HepG2 (cell line): Measurements from ENCODE around the gene ZNF189. TPM values are rescaled to one million over a fixed set of nuclear protein-coding genes. Genes with fewer than 3 reads are reported as not detected.

Experiments used
- AHR ChIP-seq: IDR thresholded peaks from 2 replicates; pipeline ENCODE4 v1.6.1; 2018; ENCODE audit warnings: missing genetic modification reagents, missing compliant biosample characterization
- ARID2 ChIP-seq: sonication (generic); formaldehyde crosslinking; IDR thresholded peaks from 2 replicates; pipeline ENCODE4 v1.8.1; 2022; ENCODE audit warnings: mild to moderate bottlenecking, missing genetic modification reagents, borderline replicate concordance
- ERF ChIP-seq: IDR thresholded peaks from 2 replicates; pipeline ENCODE4 v1.6.1; 2018; ENCODE audit warnings: missing biosample characterization, missing genetic modification reagents
- HNRNPUL1 ChIP-seq: fragments of 200-400 bp; formaldehyde crosslinking; IDR thresholded peaks from 2 replicates; pipeline ENCODE4 v1.6.1; 2017; ENCODE audit warnings: low read depth, mild to moderate bottlenecking, low read length, moderate library complexity
- KLF6 ChIP-seq: IDR thresholded peaks from 2 replicates; pipeline ENCODE4 v1.8.0; 2016; ENCODE audit warnings: missing biosample characterization, missing genetic modification reagents
- MBD4 ChIP-seq: IDR thresholded peaks from 2 replicates; pipeline ENCODE4 v1.6.1; 2012; ENCODE audit warnings: low read length, inconsistent platforms, borderline replicate concordance
- MIER3 ChIP-seq: IDR thresholded peaks from 2 replicates; pipeline ENCODE4 v1.6.1; 2016; ENCODE audit warnings: missing compliant biosample characterization, borderline replicate concordance
- POLR2G ChIP-seq: fragments of 200-400 bp; formaldehyde crosslinking; IDR thresholded peaks from 2 replicates; pipeline ENCODE4 v1.6.1; 2018; ENCODE audit warnings: mild to moderate bottlenecking, low read depth, low read length, moderate library complexity
- SP2 ChIP-seq: sonication (generic); formaldehyde crosslinking; IDR thresholded peaks from 2 replicates; pipeline ENCODE4 v1.5.1; 2020; ENCODE audit warnings: mild to moderate bottlenecking, missing genetic modification reagents
- ZC3H4 ChIP-seq: sonication (generic); formaldehyde crosslinking; IDR thresholded peaks from 2 replicates; pipeline ENCODE4 v1.4.0; 2020; ENCODE audit warnings: missing genetic modification reagents, borderline replicate concordance
- ZFP82 ChIP-seq: sonication (generic); formaldehyde crosslinking; IDR thresholded peaks from 2 replicates; pipeline ENCODE4 v1.5.1; 2020; ENCODE audit warnings: mild to moderate bottlenecking, missing genetic modification reagents, borderline replicate concordance
- ZNF782 ChIP-seq: sonication (generic); formaldehyde crosslinking; IDR thresholded peaks from 2 replicates; pipeline ENCODE4 v1.4.0; 2020; ENCODE audit warnings: missing genetic modification reagents, mild to moderate bottlenecking, borderline replicate concordance
- ZNF850 ChIP-seq: sonication (generic); formaldehyde crosslinking; conservative IDR thresholded peaks from 2 replicates; pipeline ENCODE4 v1.9.0; 2021; ENCODE audit warnings: mild to moderate bottlenecking, missing genetic modification reagents
- polyA plus RNA-seq, 8 experiments: library from polyadenylated mRNA; depleted of rRNA in 3 of 8; stranded (reverse) in 7 of 8; unstranded in 1 of 8; fragments of >200 nt; fragmentation: Illumina TruSeq in 4 of 8; extraction: Trizol in 4 of 8; gene quantifications; 2 replicates each; pipeline versions ENCODE4 v1.2.1 to v1.2.3, GENCODE V29; 2011 to 2016; ENCODE audit warnings: low read depth in 4 of 8, missing spikeins in 1 of 8, mixed read lengths in 1 of 8; ENCODE audit not compliant: insufficient read depth in 1 of 8
- total RNA-seq, 5 experiments: library from RNA; depleted of rRNA; stranded (reverse); fragments of >200 nt; fragmentation: Illumina TruSeq; extraction: Trizol; gene quantifications; 2 replicates each; pipeline ENCODE4 v1.2.3, GENCODE V29; 2016; ENCODE audit warnings: low read depth in 1 of 5
- TF ChIP-seq, protein P1 (sequence below): sonication (generic); formaldehyde crosslinking; IDR thresholded peaks from one replicate; pipeline ENCODE4 v1.5.1; 2020; ENCODE audit warnings: mild to moderate bottlenecking, missing genetic modification reagents; ENCODE audit errors: not compliant biosample characterization
- TF ChIP-seq, protein P2 (sequence below): sonication (generic); formaldehyde crosslinking; IDR thresholded peaks from 2 replicates; pipeline ENCODE4 v1.8.1; 2022; ENCODE audit warnings: mild to moderate bottlenecking, missing genetic modification reagents
- TF ChIP-seq, protein P3 (sequence below): sonication (generic); formaldehyde crosslinking; IDR thresholded peaks from 2 replicates; pipeline ENCODE4 v1.5.0; 2020; ENCODE audit warnings: missing genetic modification reagents, mild to moderate bottlenecking, borderline replicate concordance

The ZNF189 gene
- total and polyA plus RNA-seq, 2 of the 13 experiments (the other 11 are each of a cell fraction or from before 2014, with no cell fraction given) = 8.4 to 50.0 TPM

DNA sequence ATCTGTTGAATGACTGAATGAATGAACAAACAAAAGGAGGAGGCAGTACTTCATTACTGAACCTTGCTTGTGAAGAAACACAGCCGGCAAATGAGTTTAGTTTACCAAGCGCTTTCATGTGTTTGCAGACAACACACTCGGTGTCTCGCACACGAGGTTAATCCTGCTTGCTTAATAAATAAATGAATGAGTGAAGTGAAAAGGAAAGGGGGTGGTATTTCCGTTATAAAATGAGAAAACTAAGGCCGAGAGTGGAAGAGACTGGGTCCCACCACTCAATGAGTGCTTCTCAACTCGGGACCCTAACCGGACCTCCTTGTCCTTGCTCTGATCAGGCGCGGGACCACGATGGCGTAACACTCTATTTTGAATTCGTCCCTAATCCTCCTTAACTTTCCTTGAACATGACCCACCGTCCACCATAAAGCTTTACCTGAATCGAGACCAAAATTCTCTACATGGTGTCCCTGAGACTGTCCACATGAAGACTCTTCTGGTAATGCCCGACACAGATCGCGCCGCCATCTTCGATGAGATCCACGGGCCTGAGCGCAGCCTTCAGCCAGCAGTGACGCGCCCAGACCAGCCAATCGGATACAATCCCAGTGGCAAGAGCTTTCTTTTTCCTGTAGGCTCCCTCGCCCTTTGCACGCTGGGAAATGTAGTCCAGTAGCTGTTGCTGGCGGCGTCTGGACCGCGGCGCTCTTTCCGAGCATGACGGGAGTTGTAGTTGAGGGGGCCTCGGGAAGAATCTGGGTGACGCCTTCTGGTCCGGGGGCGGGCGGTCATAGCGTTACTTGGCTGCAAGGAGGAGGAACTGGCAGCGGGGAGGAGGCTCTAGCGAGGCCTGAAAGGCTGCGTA lies at the start of gene ZNF189, which contains the start of gene MRPL50 (continued):
- TF ChIP-seq, protein P1, sequence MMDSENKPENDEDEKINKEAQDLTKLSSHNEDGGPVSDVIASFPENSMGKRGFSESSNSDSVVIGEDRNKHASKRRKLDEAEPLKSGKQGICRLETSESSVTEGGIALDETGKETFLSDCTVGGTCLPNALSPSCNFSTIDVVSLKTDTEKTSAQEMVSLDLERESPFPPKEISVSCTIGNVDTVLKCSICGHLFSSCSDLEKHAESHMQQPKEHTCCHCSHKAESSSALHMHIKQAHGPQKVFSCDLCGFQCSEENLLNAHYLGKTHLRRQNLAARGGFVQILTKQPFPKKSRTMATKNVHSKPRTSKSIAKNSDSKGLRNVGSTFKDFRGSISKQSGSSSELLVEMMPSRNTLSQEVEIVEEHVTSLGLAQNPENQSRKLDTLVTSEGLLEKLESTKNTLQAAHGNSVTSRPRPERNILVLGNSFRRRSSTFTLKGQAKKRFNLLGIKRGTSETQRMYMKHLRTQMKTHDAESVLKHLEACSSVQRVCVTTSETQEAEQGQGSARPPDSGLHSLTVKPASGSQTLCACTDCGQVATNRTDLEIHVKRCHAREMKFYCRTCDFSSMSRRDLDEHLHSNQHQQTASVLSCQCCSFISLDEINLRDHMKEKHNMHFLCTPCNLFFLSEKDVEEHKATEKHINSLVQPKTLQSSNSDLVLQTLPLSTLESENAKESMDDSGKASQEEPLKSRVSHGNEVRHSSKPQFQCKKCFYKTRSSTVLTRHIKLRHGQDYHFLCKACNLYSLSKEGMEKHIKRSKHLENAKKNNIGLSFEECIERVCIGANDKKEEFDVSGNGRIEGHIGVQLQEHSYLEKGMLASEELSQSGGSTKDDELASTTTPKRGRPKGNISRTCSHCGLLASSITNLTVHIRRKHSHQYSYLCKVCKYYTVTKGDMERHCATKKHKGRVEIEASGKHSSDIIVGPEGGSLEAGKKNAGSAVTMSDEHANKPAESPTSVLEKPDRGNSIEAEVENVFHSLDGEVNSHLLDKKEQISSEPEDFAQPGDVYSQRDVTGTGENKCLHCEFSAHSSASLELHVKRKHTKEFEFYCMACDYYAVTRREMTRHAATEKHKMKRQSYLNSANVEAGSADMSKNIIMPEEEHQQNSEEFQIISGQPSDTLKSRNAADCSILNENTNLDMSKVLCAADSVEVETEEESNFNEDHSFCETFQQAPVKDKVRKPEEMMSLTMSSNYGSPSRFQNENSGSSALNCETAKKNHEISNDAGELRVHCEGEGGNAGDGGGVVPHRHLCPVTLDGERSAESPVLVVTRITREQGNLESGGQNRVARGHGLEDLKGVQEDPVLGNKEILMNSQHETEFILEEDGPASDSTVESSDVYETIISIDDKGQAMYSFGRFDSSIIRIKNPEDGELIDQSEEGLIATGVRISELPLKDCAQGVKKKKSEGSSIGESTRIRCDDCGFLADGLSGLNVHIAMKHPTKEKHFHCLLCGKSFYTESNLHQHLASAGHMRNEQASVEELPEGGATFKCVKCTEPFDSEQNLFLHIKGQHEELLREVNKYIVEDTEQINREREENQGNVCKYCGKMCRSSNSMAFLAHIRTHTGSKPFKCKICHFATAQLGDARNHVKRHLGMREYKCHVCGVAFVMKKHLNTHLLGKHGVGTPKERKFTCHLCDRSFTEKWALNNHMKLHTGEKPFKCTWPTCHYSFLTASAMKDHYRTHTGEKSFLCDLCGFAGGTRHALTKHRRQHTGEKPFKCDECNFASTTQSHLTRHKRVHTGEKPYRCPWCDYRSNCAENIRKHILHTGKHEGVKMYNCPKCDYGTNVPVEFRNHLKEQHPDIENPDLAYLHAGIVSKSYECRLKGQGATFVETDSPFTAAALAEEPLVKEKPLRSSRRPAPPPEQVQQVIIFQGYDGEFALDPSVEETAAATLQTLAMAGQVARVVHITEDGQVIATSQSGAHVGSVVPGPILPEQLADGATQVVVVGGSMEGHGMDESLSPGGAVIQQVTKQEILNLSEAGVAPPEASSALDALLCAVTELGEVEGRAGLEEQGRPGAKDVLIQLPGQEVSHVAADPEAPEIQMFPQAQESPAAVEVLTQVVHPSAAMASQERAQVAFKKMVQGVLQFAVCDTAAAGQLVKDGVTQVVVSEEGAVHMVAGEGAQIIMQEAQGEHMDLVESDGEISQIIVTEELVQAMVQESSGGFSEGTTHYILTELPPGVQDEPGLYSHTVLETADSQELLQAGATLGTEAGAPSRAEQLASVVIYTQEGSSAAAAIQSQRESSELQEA (CRISPR knock-in tag) = no peak
- TF ChIP-seq, protein P2, sequence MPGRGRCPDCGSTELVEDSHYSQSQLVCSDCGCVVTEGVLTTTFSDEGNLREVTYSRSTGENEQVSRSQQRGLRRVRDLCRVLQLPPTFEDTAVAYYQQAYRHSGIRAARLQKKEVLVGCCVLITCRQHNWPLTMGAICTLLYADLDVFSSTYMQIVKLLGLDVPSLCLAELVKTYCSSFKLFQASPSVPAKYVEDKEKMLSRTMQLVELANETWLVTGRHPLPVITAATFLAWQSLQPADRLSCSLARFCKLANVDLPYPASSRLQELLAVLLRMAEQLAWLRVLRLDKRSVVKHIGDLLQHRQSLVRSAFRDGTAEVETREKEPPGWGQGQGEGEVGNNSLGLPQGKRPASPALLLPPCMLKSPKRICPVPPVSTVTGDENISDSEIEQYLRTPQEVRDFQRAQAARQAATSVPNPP (CRISPR knock-in tag) = peak; percentile 93
- TF ChIP-seq ZNF782 (CRISPR knock-in tag) (no peak; the same call in 1 of the 2 replicates), KLF6 (CRISPR knock-in tag) (peak; percentile 27; the same call in 1 of the 2 replicates), ZC3H4 (CRISPR knock-in tag) (no peak), SP2 (CRISPR knock-in tag) (0 out of 2 replicates have a peak, but pooled peaks have one; percentile 50), AHR (CRISPR knock-in tag) (peak; percentile 89; the same call in 1 of the 2 replicates), ZNF850 (CRISPR knock-in tag) (no peak), MBD4 (no peak), POLR2G (peak; percentile 99), ERF (CRISPR knock-in tag) (peak; percentile 69; the same call in 1 of the 2 replicates), ZFP82 (CRISPR knock-in tag) (no peak), MIER3 (CRISPR knock-in tag) (peak; percentile 86; the same call in 1 of the 2 replicates), HNRNPUL1 (no peak), ARID2 (peak; percentile 51; the same call in 1 of the 2 replicates)
- TF ChIP-seq, protein P3, sequence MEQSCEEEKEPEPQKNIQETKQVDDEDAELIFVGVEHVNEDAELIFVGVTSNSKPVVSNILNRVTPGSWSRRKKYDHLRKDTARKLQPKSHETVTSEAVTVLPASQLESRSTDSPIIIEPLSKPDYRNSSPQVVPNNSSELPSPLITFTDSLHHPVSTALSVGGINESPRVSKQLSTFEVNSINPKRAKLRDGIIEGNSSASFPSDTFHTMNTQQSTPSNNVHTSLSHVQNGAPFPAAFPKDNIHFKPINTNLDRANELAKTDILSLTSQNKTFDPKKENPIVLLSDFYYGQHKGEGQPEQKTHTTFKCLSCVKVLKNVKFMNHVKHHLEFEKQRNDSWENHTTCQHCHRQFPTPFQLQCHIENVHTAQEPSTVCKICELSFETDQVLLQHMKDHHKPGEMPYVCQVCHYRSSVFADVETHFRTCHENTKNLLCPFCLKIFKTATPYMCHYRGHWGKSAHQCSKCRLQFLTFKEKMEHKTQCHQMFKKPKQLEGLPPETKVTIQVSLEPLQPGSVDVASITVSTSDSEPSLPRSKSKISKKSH (CRISPR knock-in tag) = no peak; the same call in 1 of the 2 replicates
